Keratinocyte (primary cell): Measurements from ENCODE around the gene KIF27. TPM values are rescaled to one million over a fixed set of nuclear protein-coding genes. Genes with fewer than 3 reads are reported as not detected.
"Not testable (repeated sequence)": the region's sequence is repeated elsewhere in the genome, so short reads cannot be mapped to it uniquely, and the experiment has no call there.

Experiments used
- DNase-seq: peaks from one replicate; pipeline ENCODE4 v3.0.0-alpha.2; 2011; ENCODE audit warnings: low read depth, missing footprints, low spot score
- FAIRE-seq: peaks from 2 replicates; lab custom pipeline; 2011; peaks lifted over from hg19 to GRCh38; lab: Jason Lieb, UNC
- H2AFZ ChIP-seq: 2 replicates; pipeline ENCODE4 v1.6.0; 2012; ENCODE audit warnings: low read length, control low read depth, inconsistent platforms; ENCODE audit not compliant: control insufficient read depth
- H3K27ac ChIP-seq: 2 replicates; pipeline ENCODE4 v1.5.1; 2011; ENCODE audit warnings: low read length; ENCODE audit not compliant: control insufficient read depth, insufficient read depth
- H3K27me3 ChIP-seq: 3 replicates; pipeline ENCODE4 v1.6.0; 2011; ENCODE audit warnings: low read length; ENCODE audit not compliant: control insufficient read depth, insufficient read depth; ENCODE audit errors: extremely low read depth
- H3K36me3 ChIP-seq, 2 experiments: 2 replicates in 1 of 2; 3 replicates in 1 of 2; pipeline ENCODE4 v1.5.1; 2011; ENCODE audit warnings: low read length in 2 of 2, mild to moderate bottlenecking in 1 of 2; ENCODE audit not compliant: control insufficient read depth in 2 of 2, insufficient read depth in 2 of 2; ENCODE audit errors: extremely low read depth in 1 of 2
- H3K4me1 ChIP-seq: 3 replicates; pipeline ENCODE4 v1.5.1; 2011; ENCODE audit warnings: low read length; ENCODE audit not compliant: control insufficient read depth, insufficient read depth; ENCODE audit errors: extremely low read depth
- H3K4me2 ChIP-seq: 3 replicates; pipeline ENCODE4 v1.6.0; 2011; ENCODE audit warnings: low read depth, low read length; ENCODE audit not compliant: control insufficient read depth, insufficient read depth; ENCODE audit errors: extremely low read depth
- H3K4me3 ChIP-seq, 3 experiments: fragments of 200-600 bp in 1 of 3; sonication (generic) in 1 of 3; 2 replicates in 2 of 3; 3 replicates in 1 of 3; pipeline ENCODE4 v1.5.1; 2011 to 2016; ENCODE audit warnings: low read length in 3 of 3, mild to moderate bottlenecking in 3 of 3, control low read depth in 2 of 3, inconsistent platforms in 1 of 3, low read depth in 1 of 3, mixed read lengths in 1 of 3, mixed run types in 1 of 3, moderate library complexity in 1 of 3; ENCODE audit not compliant: control insufficient read depth in 2 of 3, insufficient read depth in 2 of 3; ENCODE audit errors: extremely low read depth in 1 of 3
- H3K79me2 ChIP-seq: 2 replicates; pipeline ENCODE4 v1.6.0; 2012; ENCODE audit warnings: low read length; ENCODE audit not compliant: control insufficient read depth, insufficient read depth
- H3K9ac ChIP-seq: 3 replicates; pipeline ENCODE4 v1.6.0; 2011; ENCODE audit warnings: low read length; ENCODE audit not compliant: control insufficient read depth, insufficient read depth; ENCODE audit errors: extremely low read depth
- H3K9me1 ChIP-seq: 3 replicates; pipeline ENCODE4 v1.6.0; 2011; ENCODE audit warnings: low read length; ENCODE audit not compliant: control insufficient read depth, insufficient read depth; ENCODE audit errors: extremely low read depth
- H3K9me3 ChIP-seq: 2 replicates; pipeline ENCODE4 v1.5.1; 2012; ENCODE audit warnings: low read depth, low read length; ENCODE audit not compliant: control insufficient read depth
- H4K20me1 ChIP-seq: 3 replicates; pipeline ENCODE4 v1.6.0; 2011; ENCODE audit warnings: low read length; ENCODE audit not compliant: control insufficient read depth, insufficient read depth; ENCODE audit errors: extremely low read depth
- EZH2 ChIP-seq: IDR thresholded peaks from one replicate; pipeline ENCODE4 v1.6.1; 2012; ENCODE audit warnings: inconsistent platforms, mild to moderate bottlenecking, low read length, moderate library complexity
- dilution Hi-C: fragments of 300-500 bp; cut with MboI; formaldehyde crosslinking; loops from one replicate; pipeline ENCODE4 v1.7.0; 2020; ENCODE audit warnings: low sequenced_read_pairs; ENCODE audit not compliant: extremely low pct_ligation_motif_present
- polyA plus RNA-seq, 5 experiments: library from polyadenylated mRNA; depleted of rRNA in 3 of 5; stranded (reverse) in 3 of 5; stranded (forward) in 1 of 5; unstranded in 1 of 5; fragments of >200 nt; gene quantifications; 1 replicate in 1 of 5; 2 replicates in 3 of 5; 3 replicates in 1 of 5; pipeline versions ENCODE4 v1.2.1 to v1.2.3, GENCODE V29; 2011 to 2012; ENCODE audit warnings: missing spikeins in 2 of 5, low read depth in 1 of 5, low replicate concordance in 1 of 5
- TF ChIP-seq, protein P1 (sequence below), 3 experiments: IDR thresholded peaks in 1 of 3; conservative IDR thresholded peaks in 1 of 3; optimal IDR thresholded peaks in 1 of 3; 2 replicates in 2 of 3; 3 replicates in 1 of 3; pipeline versions ENCODE3 to v1.5.1; 2011; ENCODE audit warnings: low read length in 3 of 3, mild to moderate bottlenecking in 3 of 3, moderate library complexity in 2 of 3, control low read depth in 1 of 3, inconsistent platforms in 1 of 3; ENCODE audit not compliant: insufficient read depth in 2 of 3; ENCODE audit errors: extremely low read depth in 1 of 3

KIF27 gene
- polyA plus RNA-seq, 1 donor (not counting 4 experiments of a cell fraction or from before 2014, with no cell fraction given), result 2.2 TPM

DNA sequence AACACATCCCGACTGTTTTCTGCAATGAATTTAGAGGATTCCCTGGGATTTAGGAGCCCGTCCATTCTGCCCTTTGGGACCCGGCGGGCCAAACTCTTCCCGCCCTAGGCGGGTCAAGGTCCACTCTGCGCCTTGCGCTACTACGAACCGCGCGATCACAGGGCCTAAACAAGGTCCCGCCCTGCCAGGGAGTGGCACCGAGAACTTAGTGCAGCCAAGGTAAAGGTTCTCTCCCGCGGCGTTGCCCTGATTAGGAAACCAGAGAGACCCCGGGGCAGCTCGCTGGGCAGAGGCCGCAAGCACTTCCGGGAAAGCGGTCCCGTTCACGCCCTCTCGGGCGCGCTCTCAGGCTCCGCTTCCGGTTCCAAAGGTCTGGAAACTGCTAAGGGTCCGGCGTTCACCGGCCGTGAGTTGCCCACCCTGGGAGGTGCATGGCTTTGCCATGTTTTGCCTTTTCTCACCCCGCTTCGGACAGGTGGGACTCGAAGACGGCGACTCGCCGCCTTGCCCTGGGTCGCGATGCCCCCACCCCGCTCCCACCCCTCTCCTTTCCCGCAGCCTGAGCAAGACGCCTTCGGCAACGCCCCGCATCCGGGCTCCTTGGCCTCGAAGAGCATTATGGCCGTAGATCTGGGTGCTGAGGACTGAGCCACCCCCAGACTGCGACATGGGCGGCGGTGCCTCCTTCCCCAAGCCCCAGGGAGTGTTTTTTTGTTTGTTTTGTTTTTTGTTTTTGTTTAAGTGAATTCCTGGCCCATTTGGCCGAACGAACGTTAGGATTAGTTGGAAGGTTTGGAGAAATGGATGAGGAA, 35.4 kb upstream of the KIF27 start:
- Histone ChIP-seq H3K27me3 (no peaks in the 10 kb centered on the region), H2AFZ (peak overlapping the region; percentile 100), H3K4me2 (peak overlapping the region; percentile 87), H3K4me3 (peak overlapping the region; percentile 48 to 89 (median 75)), H3K79me2 (no peaks in the 10 kb centered on the region), H3K9me3 (no peaks in the 10 kb centered on the region), H4K20me1 (no peaks in the 10 kb centered on the region), H3K4me1 (peaks cover 15% of the 10 kb centered on the region), H3K9ac (peak overlapping the region; percentile 87), H3K27ac (peak overlapping the region; percentile 76), H3K9me1 (no peaks in the 10 kb centered on the region), H3K36me3 (no peaks in the 10 kb centered on the region)
- TF ChIP-seq EZH2, result no peak
- TF ChIP-seq, protein P1, sequence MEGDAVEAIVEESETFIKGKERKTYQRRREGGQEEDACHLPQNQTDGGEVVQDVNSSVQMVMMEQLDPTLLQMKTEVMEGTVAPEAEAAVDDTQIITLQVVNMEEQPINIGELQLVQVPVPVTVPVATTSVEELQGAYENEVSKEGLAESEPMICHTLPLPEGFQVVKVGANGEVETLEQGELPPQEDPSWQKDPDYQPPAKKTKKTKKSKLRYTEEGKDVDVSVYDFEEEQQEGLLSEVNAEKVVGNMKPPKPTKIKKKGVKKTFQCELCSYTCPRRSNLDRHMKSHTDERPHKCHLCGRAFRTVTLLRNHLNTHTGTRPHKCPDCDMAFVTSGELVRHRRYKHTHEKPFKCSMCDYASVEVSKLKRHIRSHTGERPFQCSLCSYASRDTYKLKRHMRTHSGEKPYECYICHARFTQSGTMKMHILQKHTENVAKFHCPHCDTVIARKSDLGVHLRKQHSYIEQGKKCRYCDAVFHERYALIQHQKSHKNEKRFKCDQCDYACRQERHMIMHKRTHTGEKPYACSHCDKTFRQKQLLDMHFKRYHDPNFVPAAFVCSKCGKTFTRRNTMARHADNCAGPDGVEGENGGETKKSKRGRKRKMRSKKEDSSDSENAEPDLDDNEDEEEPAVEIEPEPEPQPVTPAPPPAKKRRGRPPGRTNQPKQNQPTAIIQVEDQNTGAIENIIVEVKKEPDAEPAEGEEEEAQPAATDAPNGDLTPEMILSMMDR (optimal IDR thresholded peaks at IDR 0.05 in 1 of 3, IDR thresholded peaks at IDR 0.05 in 1 of 3, conservative IDR thresholded peaks at IDR 0.05 in 1 of 3; ENCODE audit: extremely low read depth in 1 of 3, insufficient read depth in 2 of 3, low read length in 3 of 3), result no peak
- FAIRE-seq, result no peak
- DNase-seq, result no peak
- dilution Hi-C loops, result no loop called here

DNA sequence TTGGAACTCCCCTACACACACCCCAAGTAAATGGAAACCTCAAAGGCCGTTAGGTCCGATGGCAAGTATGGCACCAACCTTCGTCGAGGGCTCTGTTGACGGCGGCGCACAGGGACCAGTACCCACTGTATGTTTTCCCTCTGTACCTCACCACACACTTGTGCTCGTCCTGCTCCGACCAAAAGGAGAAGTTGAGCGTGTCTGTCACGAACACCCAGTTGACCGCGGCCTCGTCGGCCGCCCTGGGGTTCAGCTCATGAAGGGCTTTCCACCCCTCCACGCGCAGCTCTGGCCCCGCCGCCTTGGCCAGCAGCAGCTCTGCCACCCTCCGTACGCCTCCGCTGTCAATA, 34.8 kb upstream of the KIF27 start:
- no peaks in the 10 kb centered on the region for H4K20me1 ChIP-seq
- peak overlapping the region; percentile 100 for H2AFZ ChIP-seq
- H3K9me1 ChIP-seq, result no peaks in the 10 kb centered on the region
- H3K9ac ChIP-seq, result peak overlapping the region; percentile 87
- H3K4me2 ChIP-seq, result peak overlapping the region; percentile 87
- H3K9me3 ChIP-seq, result no peaks in the 10 kb centered on the region
- TF ChIP-seq, protein P1 (optimal IDR thresholded peaks at IDR 0.05 in 1 of 3, IDR thresholded peaks at IDR 0.05 in 1 of 3, conservative IDR thresholded peaks at IDR 0.05 in 1 of 3; ENCODE audit: extremely low read depth in 1 of 3, insufficient read depth in 2 of 3, low read length in 3 of 3), result no peak
- TF ChIP-seq EZH2, result no peak
- dilution Hi-C loops, result no loop called here
- peak overlapping the region; percentile 48 to 89 (median 75) for H3K4me3 ChIP-seq
- peak overlapping the region; percentile 76 for H3K27ac ChIP-seq
- H3K36me3 ChIP-seq, result no peaks in the 10 kb centered on the region
- no peaks in the 10 kb centered on the region for H3K27me3 ChIP-seq
- peaks cover 15% of the 10 kb centered on the region for H3K4me1 ChIP-seq
- H3K79me2 ChIP-seq, result no peaks in the 10 kb centered on the region
- DNase-seq, result no peak
- FAIRE-seq, result no peak

DNA sequence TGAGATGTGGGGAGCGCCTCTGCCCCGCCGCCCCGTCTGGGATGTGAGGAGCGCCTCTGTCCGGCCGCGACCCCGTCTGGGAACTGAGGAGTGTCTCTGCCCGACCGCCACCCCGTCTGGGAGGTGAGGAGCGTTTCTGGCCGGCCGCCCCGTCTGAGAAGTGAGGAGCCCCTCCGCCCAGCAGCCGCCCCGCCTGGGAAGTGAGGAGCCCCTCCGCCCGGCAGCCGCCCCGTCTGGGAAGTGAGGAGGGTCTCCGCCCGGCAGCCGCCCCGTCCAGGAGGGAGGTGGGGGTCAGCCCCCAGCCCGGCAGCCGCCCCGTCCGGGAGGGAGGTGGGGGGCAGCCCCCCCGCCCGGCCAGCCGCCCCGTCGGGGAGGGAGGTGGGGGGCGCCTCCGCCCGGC, 26.9 kb upstream of the KIF27 start:
- H3K79me2 ChIP-seq, H3K4me3 ChIP-seq, H3K4me2 ChIP-seq, H3K27ac ChIP-seq, H3K36me3 ChIP-seq, DNase-seq, H4K20me1 ChIP-seq, H3K9ac ChIP-seq, dilution Hi-C loops, H3K9me1 ChIP-seq, H3K27me3 ChIP-seq, FAIRE-seq, H2AFZ ChIP-seq, H3K9me3 ChIP-seq, H3K4me1 ChIP-seq: not testable (repeated sequence)
